HEK293T (cell line): ENCODE data around the gene IGF2BP3.

Experiments used
- CTCF ChIA-PET: fragments of 350-600 bp; formaldehyde crosslinking; extraction: SDS; loops from one replicate; lab custom pipeline; 2021; ENCODE audit warnings: antibody characterized with exemption, inconsistent platforms; lab: Yijun Ruan, JAX
- POLR2A ChIA-PET: fragments of 350-600 bp; formaldehyde crosslinking; extraction: SDS; loops from one replicate; lab custom pipeline; 2020; ENCODE audit warnings: antibody characterized with exemption, inconsistent platforms; lab: Yijun Ruan, JAX
- DNase-seq: peaks from one replicate; pipeline ENCODE4 v3.0.0; 2012; ENCODE audit warnings: mixed read lengths; ENCODE audit errors: extremely low spot score
- ARNT ChIP-seq: fragments of 450-650 bp; IDR thresholded peaks from 2 replicates; pipeline ENCODE4 v1.6.1; 2017; ENCODE audit warnings: mild to moderate bottlenecking
- BHLHE40 ChIP-seq: fragments of 450-650 bp; IDR thresholded peaks from 2 replicates; pipeline ENCODE4 v1.6.1; 2016; ENCODE audit warnings: mild to moderate bottlenecking, moderate library complexity, borderline replicate concordance
- CTBP1 ChIP-seq: fragments of 450-650 bp; IDR thresholded peaks from 2 replicates; pipeline ENCODE4 v1.6.1; 2016; ENCODE audit warnings: borderline replicate concordance
- ELF4 ChIP-seq: fragments of 450-650 bp; IDR thresholded peaks from 2 replicates; pipeline ENCODE4 v1.6.1; 2017; ENCODE audit warnings: antibody characterized with exemption
- FOXA1 ChIP-seq: fragments of 450-650 bp; IDR thresholded peaks from 2 replicates; pipeline ENCODE4 v1.6.1; 2016; ENCODE audit warnings: mild to moderate bottlenecking
- FOXK2 ChIP-seq: fragments of 450-650 bp; IDR thresholded peaks from 2 replicates; pipeline ENCODE4 v1.6.1; 2016; ENCODE audit warnings: mild to moderate bottlenecking
- FOXM1 ChIP-seq: fragments of 450-650 bp; IDR thresholded peaks from 2 replicates; pipeline ENCODE4 v1.6.1; 2017; ENCODE audit warnings: mild to moderate bottlenecking, borderline replicate concordance
- HDGF ChIP-seq: fragments of 450-650 bp; IDR thresholded peaks from 2 replicates; pipeline ENCODE4 v1.6.1; 2017; ENCODE audit warnings: antibody characterized with exemption, borderline replicate concordance
- L3MBTL2 ChIP-seq: fragments of 450-650 bp; conservative IDR thresholded peaks from 2 replicates; pipeline ENCODE4 v1.6.1; 2016; ENCODE audit warnings: mild to moderate bottlenecking
- LEF1 ChIP-seq: fragments of 450-650 bp; IDR thresholded peaks from 2 replicates; pipeline ENCODE4 v1.6.1; 2017; ENCODE audit warnings: mild to moderate bottlenecking, borderline replicate concordance
- NFRKB ChIP-seq: fragments of 450-650 bp; IDR thresholded peaks from 2 replicates; pipeline ENCODE4 v1.6.1; 2016; ENCODE audit warnings: mild to moderate bottlenecking, moderate library complexity
- SP1 ChIP-seq: fragments of 450-650 bp; IDR thresholded peaks from 2 replicates; pipeline ENCODE4 v1.6.1; 2017
- SUZ12 ChIP-seq: fragments of 450-650 bp; IDR thresholded peaks from 2 replicates; pipeline ENCODE4 v1.6.1; 2016; ENCODE audit warnings: mild to moderate bottlenecking
- TARDBP ChIP-seq: fragments of 450-650 bp; IDR thresholded peaks from 2 replicates; pipeline ENCODE4 v1.6.1; 2016
- ZNF384 ChIP-seq: fragments of 450-650 bp; IDR thresholded peaks from 2 replicates; pipeline ENCODE4 v1.6.1; 2016
- TF ChIP-seq, protein P1 (sequence below): fragments of 450-650 bp; IDR thresholded peaks from 2 replicates; pipeline ENCODE4 v1.6.1; 2016

Gene IGF2BP3

DNA sequence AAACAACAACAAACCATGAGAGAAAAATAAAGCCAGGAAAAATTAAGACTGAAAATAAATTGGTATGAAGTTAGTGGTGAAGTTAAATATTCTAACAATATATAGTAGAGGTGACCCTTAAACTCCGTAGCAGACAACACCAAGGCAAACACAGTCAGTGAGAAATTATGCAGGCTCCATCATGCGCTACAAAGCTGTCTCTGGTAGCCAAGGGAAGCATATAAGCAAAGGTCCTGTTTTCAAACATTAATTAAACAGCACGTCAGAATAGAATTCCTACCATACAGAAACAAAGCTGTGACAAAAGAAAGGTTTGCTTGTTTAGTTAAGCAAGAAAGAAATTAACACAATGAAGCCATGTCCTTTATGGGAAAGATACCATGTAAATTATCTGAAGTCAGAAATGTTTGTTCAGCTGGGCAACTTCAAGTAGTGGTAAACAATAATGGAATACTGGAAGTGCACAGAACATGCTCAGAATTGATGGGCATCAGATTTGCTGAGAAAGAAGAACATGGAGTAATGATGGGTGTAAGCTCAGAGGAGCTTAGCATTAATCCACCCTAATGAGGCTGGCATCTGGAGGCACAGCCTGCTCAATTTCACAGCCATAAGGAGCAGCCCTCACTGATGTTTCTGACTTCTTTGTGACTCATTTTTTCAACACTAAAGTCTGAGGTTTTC, 75.7 kb downstream of the IGF2BP3 start:
- TF ChIP-seq FOXM1 (no peak), BHLHE40 (no peak), ZNF384 (no peak)
- POLR2A ChIA-PET: no interaction called here
- CTCF ChIA-PET: interaction anchor here (0.6 kb wide), 1 partner anchor 305 kb away, joined by 9 read pairs; no protein-coding TSS in a partner anchor
- no peak for DNase-seq

DNA sequence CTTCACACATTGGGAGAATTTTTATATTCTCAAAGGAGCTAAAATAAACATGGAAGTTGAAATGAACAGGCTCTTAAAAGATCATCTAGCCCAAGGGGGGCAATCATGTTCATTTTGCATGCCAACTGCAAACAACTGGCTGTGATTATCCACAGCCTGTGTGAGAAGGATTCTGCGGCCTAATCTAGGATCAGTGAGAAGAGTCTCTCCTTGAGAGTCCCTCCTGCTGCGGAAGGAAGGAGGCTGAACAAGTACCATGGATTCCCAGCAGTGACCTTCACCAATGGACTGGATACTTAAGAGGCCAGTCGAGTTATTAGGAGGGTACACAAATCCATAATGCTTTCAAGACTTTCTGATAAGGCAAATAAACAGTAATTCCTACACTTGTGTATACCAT, 76.7 kb downstream of the IGF2BP3 start:
- DNase-seq: no peak
- no peak for TF ChIP-seq SP1
- no peak for TF ChIP-seq L3MBTL2
- TF ChIP-seq TARDBP: no peak
- TF ChIP-seq ARNT: no peak
- no peak for TF ChIP-seq ZNF384
- TF ChIP-seq HDGF: no peak
- no peak for TF ChIP-seq ELF4
- no peak for TF ChIP-seq BHLHE40
- no peak for TF ChIP-seq SUZ12
- TF ChIP-seq FOXA1: no peak
- no peak for TF ChIP-seq CTBP1
- no peak for TF ChIP-seq FOXK2
- ChIA-PET POLR2A (no interaction called here), CTCF (no interaction called here)

- ChIA-PET CTCF (no interaction called here), POLR2A (no interaction called here)
- DNase-seq: no peak
- no peak for TF ChIP-seq BHLHE40
- TF ChIP-seq FOXA1: no peak
- no peak for TF ChIP-seq SP1
- TF ChIP-seq FOXM1: no peak
- no peak for TF ChIP-seq ARNT
- no peak for TF ChIP-seq LEF1
- TF ChIP-seq L3MBTL2: no peak
- TF ChIP-seq HDGF: no peak
- no peak for TF ChIP-seq ZNF384
Observed at GRCh38 chr7:23389701-23390100, 80.6 kb downstream of the IGF2BP3 start.

GRCh38 chr7:23387583-23387982, 82.7 kb downstream of the IGF2BP3 start:
- ChIA-PET CTCF (no interaction called here), POLR2A (no interaction called here)
- TF ChIP-seq NFRKB: no peak
- TF ChIP-seq LEF1: no peak
- TF ChIP-seq L3MBTL2: no peak
- no peak for TF ChIP-seq BHLHE40
- no peak for TF ChIP-seq TARDBP
- no peak for TF ChIP-seq FOXA1
- TF ChIP-seq CTBP1: no peak
- TF ChIP-seq SP1: no peak
- TF ChIP-seq SUZ12: no peak
- TF ChIP-seq FOXK2: no peak
- no peak for TF ChIP-seq HDGF
- no peak for TF ChIP-seq ELF4
- no peak for TF ChIP-seq FOXM1
- no peak for TF ChIP-seq ZNF384
- no peak for DNase-seq

- no peak for TF ChIP-seq CTBP1
- no peak for TF ChIP-seq SP1
- no peak for TF ChIP-seq FOXK2
- TF ChIP-seq BHLHE40: no peak
- no peak for TF ChIP-seq TARDBP
- TF ChIP-seq, protein P1, sequence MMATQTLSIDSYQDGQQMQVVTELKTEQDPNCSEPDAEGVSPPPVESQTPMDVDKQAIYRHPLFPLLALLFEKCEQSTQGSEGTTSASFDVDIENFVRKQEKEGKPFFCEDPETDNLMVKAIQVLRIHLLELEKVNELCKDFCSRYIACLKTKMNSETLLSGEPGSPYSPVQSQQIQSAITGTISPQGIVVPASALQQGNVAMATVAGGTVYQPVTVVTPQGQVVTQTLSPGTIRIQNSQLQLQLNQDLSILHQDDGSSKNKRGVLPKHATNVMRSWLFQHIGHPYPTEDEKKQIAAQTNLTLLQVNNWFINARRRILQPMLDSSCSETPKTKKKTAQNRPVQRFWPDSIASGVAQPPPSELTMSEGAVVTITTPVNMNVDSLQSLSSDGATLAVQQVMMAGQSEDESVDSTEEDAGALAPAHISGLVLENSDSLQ: no peak
- no peak for TF ChIP-seq SUZ12
- POLR2A ChIA-PET: no interaction called here
- CTCF ChIA-PET: interaction anchor here (0.6 kb wide), 1 partner anchor 19 kb away, joined by 7 read pairs; no protein-coding TSS in a partner anchor
- DNase-seq: no peak
Observed at GRCh38 chr7:23385140-23385539, 85.2 kb downstream of the IGF2BP3 start.

- CTCF ChIA-PET: no interaction called here
- TF ChIP-seq, protein P1: no peak
- no peak for TF ChIP-seq SP1
- no peak for TF ChIP-seq L3MBTL2
- TF ChIP-seq HDGF: no peak
- no peak for TF ChIP-seq CTBP1
- POLR2A ChIA-PET: no interaction called here
- DNase-seq: no peak
Observed at GRCh38 chr7:23383225-23383624, 87.1 kb downstream of the IGF2BP3 start.

GRCh38 chr7:23380961-23381360, 89.3 kb downstream of the IGF2BP3 start:
- POLR2A ChIA-PET: no interaction called here
- TF ChIP-seq NFRKB (no peak), ELF4 (no peak), L3MBTL2 (no peak), SP1 (no peak), FOXM1 (no peak), ARNT (no peak), FOXK2 (no peak), HDGF (no peak), TARDBP (no peak), BHLHE40 (no peak), CTBP1 (no peak), FOXA1 (no peak), SUZ12 (no peak), ZNF384 (no peak), LEF1 (no peak)
- TF ChIP-seq, protein P1: no peak
- CTCF ChIA-PET: interaction anchor here (1.0 kb wide), 1 partner anchor 23 kb away, joined by 3 read pairs; no protein-coding TSS in a partner anchor
- DNase-seq: no peak
